Fibroblast of skin of scalp (primary cell): ENCODE data around the gene SYT9.

ENCODE experiments used
- DNase-seq: peaks from one replicate; pipeline ENCODE4 v3.0.0-alpha.2; 2013

Gene SYT9

DNA sequence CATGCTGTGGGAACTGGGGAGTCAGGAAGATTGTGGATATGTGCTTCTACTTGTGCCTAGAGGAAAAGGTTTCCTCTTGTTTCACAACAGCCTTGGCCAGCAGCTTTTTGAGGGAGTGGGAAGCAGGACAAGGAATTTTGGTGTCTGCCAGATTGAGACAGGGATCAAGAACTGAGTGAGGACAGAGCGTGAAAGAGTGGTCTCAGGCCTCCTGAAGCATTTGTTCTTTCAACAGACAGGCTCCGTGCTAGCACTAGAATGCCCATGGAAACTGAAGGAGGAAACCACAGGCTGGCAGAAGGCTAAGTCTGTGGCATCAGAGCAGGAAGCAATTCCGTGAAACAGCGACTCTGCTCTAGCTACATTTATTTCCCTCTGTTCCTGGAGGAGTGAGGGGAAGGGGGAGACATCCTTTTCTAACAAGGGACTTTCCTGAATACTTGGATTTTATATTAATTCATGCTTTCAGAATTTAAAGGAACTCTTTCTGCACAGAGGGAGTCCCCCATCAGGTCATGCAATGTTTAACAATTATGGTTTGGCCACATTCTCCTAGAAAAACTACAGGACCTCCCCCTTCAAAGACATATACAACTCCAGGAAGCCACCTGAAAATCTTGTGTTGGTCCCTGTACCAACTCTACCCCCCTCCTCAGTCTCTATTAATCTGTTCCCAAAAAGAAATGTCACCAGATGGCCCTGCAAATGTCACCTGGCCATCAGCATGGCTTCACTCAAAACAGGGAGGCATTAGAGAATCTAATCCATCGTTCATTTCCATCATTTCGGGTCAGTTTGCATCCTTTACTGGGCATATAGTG is 96.1 kb downstream of the SYT9 start:
- DNase-seq: no peak

DNA sequence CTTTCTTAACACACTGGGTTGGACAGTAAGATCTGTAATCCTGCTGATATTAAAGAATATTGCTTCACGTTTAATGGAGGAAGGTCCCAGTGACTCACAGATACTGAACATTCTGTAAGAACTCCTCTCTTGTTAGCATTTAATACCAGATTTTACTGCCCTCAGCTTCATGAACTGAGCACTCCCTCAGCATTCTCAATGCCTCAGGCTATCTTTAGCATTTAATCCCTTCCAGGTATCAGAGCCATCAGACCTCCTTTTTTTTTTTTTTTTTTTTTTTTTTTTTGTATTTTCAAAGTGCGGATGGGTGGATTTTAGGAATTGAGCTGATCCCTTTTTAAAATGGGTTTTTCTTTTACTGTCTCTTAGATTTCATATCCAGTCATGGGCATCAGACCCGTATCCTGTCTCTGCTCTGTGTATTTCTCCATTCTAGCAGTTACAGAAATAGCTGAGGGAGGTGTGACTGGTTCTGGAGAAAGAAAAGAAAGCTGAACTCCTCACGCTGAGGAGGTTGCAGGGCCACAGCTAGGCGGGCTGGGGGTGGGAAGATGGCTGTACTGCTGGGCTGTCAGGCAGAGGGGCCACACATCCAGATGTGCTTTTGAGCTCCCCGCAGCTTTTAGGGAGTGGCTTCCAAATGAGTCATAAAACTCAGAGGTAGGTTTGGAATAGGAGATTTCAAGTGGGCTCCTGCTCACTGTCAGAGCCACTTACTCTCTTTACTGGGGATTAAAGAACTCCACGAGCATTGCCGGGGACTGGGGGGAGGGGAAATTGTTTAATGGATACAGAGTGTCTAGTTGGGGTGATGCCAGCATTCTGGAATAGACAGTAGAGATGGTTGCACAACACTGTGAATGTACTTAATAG is 97.0 kb downstream of the SYT9 start:
- DNase-seq: peak; percentile 32

DNA sequence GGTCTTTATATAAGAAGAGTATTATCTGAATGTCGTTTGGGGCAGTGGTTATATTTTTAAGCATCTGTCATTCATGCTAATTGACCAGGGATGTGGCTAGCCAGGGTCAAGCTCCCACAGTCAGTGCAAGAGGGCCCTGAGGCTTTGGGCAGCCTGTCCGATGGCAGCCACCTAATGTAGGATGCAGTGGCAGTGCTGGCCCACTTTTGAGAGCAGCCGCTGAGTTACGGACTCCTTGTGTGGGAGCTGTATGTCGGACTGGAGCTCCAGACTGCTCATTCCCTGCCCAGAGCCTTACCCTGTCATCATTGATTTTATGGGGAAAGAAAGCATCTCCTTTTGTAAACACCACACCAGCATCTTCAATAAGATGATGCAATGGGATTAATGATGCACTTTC is 99.5 kb downstream of the SYT9 start:
- no peak for DNase-seq

DNA sequence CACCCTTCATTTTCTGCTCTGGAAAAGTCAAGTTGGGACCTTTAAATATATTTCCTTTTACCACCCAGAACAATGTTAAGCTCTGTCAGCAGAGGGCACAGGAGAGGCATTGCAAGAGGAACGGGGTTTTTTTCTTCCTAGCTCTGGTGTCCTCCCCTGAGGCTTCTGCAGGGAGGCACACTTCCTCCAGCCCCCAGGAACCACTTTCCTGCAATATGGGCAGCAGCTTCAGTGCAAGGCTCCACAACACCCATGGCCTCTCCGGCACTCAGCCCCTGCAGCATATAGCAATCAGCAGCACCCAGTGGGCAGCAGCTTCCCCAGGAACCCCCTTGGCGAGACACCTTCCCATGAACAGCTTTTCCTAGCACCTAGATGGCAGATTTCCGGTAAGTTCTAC is 101.4 kb downstream of the SYT9 start:
- DNase-seq: peak; percentile 25

DNA sequence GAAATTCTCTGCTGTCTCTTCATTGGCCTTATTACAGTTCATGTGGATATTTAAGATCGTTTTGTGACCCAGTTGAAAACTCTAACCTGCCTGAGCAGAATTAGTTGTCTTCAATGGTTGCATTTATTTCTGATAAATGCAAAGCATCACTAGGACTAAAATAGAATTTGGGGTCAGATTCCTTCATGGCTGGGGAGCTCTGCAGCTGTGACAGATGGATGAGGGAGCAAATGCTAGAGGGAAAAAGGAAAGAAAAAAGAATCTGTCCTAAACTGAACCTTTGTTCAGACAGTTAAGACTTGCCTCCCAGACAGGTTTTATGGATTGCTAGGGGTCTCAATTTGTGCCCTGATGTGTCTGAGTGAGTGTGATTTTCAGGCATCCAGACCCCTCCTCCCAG is 113.0 kb downstream of the SYT9 start:
- no peak for DNase-seq

DNA sequence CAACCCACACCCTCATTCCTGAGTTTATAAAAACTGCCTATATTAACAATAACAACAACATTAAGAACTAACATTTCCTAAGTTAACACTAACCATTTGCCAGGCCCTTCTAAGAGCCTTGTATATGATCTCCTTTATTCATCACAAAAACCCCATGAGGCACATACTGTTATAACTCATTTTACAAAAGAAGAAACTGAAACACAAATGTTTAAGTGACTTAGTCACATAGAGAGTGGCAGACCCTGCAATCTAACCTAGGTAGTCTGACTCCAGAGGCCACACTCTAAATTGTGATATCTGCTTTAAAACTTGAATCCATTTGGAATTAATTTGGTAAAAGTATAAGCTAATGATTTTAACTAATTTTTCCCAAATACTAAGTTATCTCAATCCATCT is 116.1 kb downstream of the SYT9 start:
- no peak for DNase-seq

DNA sequence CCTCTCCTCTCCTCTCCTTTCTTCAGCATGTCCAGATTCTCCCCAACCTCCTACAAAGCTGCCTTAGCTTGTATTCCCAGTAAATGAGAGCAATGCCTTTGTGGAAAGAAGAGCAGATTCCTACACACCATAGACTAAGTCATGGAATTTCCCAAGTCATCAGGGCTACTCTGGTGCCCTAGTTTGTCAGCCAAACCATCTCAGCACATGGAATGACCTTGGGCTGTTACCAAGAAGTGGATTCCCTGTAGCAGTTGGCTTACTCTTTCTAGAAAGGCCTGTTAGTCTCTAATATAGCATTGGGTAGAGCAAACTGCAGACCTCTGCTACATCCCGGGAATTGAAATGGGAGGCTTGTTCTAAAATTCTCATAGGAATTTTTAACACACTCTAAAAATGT is 124.7 kb downstream of the SYT9 start:
- no peak for DNase-seq

DNA sequence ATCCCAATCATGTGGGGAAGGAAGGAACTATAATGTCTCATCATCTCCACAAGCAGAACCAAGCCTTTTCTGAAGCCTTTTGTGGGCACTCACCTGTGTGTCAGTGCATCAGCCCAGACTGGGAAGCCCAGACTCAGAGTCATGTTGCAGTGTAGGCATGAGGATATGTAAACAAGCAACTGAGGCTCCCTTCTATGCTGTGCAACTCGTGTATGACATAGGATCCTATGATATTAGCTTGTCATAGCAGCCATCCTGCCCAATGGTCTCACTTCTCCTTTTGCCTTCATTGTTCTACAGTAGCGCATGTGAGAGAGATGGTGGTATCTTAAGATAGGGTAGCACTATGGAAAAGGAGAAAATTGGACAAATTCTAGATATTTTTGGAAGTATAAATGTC is 130.2 kb downstream of the SYT9 start:
- DNase-seq: no peak

DNA sequence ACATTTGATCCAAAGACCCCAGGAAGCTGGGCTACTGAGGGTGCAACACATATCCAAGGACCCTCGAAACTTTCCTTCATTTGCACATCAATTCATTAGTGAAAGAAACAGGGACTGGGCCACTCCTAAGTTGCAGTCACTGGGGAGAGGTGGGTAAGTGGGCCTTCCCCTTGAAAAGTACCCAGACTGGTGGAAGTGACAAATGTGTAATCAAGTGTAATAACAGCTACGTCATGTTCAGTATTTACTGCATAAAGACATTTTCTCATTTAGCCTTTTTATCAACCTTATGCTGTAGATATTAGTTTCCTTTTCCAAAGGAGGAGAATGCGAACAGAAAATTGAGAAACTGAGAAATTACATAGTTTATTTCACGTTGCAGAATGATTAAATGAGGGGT is 131.7 kb downstream of the SYT9 start:
- DNase-seq: no peak

DNA sequence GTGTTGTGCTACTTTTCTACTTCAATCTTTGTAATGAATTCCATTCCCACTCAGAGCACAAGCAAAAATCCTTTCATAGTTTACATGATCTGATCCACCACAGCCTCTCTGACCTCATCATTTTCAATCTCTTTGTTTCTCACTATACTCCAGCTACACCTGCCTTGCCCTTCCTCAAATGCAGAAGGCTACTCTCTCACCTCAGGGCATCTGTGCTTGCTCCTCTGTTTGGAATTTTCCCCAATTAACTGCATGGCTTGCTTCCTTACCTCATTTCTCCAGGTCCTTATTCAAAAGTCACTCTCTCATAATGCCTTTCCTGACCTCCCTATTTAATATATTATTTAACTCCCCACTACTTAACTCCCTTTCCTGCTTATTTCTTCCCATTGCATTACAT is 133.0 kb downstream of the SYT9 start:
- no peak for DNase-seq

DNA sequence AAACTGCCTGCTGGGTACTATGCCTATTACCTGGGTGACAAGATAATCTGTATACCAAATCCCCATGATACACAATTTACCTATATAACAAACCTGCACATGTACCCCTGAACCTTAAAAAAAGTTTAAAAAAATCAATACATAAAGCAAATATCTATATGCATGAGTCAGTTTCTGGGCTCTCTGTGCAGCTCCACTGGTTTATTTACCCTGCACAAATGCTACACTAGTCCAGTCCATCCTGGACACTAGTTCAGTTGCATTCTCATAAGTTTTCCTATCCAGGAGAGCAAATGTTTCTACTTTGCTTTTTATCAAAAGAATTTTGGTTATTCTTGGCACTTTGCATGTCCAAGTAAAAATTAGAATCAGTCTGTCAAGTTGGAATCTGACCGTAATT is 133.8 kb downstream of the SYT9 start:
- DNase-seq: no peak

DNA sequence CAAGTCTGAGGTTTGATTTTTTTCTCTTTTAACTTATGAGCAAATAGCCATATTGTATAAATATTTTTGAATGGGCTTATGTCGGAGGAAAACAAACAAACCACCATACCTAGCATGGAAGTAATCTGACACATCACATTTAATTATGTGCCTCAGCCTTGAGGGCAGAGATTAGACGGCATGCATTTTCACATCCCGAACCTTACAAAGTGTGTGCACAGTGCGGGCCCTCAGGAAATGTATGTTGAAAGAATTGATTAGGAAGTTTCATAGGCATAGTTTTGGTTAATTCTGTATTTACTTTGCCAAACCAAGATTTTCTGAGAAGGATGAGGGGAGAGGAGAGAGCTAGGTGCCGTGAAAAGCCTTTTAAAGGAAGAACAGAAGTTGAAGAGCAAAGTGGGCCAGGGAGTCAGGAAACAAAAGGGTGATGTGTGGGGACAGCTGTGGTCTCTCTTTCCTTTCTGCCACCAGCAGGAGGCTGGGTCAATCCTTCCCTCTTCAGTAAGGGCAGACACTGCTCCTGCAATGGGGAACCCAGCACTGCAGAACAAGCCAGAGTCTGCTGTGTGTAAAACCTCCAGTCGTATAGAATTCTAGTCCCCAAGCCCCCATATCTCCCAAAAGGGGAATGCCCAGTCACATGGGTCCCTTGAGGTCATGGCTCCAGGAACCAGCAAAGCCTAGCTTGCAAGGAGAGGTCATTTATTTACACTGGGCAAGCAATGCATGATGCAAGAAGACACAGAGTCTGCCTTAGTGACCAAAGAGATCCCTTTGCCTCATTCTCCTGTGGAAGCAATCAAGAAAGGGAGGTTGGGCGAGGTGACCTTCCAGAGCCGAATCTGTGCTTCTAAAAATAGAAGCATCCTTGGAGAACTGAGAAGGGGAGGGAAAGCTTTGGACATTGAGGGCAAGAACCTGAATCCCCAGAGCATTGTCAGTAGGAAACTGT is 162.5 kb downstream of the SYT9 start:
- no peak for DNase-seq

DNA sequence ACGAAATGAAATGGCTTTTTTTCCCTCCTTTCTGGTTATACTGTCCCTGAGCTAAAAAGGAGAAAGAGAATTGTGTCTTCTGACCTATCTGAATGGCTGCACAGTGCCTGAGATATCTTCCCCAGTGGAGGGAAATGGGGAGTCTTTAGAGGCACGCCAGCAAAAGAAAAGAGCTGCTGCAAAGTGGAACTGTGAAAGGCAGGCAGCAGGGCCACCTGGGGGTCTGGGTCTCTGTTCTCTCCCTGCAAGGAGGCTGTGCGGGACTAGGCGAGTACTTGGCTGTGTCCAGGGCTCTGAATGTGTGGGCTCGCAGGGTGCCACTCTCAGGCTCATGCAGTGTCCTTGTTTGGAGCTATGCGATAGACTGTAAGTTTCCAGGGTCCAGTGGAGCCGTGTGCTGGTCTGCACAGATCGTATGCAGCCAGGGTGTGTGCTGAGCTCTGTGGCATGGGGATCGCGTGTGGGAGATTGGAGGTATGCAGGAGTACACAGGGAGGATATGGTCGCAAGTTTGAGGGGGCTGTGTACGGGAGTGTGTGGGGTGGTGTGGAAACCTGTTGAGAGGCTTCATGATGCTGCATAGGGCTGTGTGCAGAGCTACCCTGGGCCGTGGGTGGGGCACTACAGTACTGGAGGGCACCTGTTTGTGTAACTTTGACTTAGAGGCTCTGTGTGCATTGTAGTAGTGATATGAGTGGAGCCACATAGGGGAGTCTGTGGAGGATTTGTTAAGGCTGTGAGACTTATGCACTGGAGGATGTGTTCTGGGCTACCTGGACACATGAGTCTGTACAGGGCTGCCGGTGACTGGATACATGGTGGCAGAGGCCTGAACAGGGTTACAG is 163.5 kb downstream of the SYT9 start:
- no peak for DNase-seq

DNA sequence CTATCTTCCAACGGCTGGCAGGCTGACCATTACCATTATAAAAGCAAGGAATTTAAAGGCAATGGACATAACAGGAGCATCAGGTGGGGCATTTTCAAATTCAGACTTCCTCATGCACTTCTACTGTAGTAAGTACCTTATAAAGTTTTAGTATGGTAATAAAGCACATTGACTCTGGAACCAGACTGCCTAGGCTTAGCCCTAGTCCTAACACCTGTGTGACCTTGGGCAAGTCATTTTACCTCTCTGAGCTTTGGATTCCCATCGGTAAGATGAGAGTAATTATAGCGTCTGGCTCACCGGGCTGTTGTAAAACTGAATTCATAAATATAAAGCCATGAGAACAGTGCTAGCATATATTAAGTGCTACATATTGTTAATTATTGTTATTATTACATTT is 164.4 kb downstream of the SYT9 start:
- DNase-seq: no peak

DNA sequence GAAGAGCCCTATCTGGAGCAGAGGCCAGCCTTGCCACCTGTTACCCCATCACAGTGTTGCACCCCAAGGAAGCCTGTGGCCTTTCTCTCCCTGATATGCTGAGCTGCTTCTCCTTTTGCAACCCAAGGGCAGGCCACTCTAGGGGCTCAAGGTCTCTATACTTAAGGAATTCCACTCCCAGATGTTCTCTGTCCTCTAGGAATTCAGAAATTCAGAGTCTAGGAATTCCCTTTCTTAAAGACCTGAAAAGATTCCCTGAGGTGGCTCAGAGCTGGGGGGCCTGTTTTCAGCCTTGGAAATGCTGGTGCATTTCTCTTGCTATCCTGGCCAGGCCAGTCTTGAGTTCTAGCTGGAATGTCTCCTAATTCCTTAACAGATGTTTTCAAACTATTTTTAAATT is 165.6 kb downstream of the SYT9 start:
- no peak for DNase-seq

DNA sequence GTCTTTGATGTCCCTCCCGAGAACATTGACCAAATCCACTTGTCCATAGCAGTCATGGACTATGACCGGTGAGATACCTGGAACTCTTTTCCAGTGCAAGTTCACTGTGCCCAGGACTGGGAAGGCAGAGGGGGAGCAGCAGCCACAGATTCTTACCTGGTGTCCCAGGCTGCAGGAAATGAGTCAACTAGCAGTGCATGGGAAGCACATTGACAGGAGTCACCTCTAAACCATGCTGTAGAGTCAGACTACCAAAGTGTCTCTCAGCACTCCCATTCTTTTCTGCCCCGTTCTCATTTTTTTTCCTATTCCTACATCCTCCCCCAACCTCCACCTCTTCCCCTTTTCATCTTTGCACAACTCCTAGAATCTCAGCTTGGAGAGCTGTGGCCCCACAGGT is 166.4 kb downstream of the SYT9 start:
- DNase-seq: no peak

DNA sequence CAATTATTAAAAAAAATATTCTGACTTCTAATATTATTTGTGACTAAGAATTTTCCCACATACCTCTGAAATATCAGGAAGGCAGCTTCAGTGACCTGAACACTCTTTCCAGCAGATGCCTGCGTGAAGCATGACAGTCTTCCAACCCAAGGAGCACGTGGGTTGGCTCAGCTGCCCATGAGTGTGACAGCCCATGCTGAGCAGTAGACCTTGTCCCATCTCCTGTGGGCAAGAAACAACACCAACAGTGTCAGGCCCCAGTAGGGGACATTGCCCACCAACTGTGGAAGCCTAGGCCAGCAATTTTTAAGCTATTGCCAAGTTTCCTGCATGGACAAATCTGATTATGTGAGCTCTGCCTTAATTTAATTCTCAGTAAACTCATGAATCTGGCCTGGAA is 167.2 kb downstream of the SYT9 start:
- DNase-seq: no peak

DNA sequence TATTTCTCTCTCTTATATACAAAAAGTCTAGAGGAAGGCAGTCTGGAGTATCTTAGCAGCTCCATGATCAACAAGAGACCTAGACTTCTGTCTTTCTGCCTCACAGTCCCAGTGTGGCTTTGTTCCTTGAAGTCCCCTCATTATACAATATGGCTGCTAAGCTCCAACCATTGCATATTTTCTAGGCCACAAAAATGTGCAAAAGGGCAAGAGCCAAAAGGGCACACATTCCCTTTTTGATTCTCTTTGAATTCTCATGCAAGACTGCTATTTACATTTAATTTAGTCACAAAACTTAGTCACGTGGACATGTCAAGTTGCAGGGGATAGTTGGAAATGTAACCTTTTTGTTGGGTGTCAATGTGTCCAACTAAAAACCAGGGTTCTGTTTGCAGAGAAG is 169.4 kb downstream of the SYT9 start:
- DNase-seq: peak; percentile 25

DNA sequence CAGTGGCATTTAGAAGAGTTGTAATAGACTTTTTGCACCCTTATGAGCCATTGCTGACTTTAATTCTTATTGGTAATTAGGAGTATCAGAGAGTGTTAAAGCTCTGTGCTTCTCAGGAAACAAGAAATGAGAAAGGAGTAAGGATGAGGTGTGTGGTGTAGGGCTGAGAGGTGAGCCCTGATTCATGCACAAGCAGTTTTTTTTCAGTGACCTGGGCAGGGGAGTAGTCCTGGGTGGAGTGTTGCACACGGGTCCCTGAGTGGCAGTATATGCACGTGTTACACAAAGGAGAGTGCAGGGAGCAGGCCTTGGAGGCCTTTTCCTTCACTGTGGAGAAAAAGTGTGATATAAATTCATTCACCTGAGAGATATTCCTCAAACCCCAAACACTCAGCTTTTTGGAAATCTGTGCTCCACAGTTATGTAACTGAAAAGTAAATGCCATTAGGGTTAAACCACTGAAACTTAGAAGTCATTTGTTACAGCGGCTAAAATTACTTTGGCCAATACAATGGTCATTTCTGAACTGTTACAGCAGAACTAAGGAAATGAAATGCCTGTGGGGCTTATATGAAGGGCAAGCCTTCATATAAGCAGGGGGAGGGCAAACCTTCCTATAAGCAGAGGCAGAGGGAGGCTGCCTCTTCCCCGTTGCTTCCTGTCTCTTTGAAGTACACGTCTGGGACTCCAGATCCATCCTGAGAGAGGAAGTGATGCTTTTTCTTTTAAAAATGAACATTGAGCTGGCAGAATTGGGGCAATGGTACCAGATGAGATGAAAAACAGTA is 171.0 kb downstream of the SYT9 start:
- no peak for DNase-seq

DNA sequence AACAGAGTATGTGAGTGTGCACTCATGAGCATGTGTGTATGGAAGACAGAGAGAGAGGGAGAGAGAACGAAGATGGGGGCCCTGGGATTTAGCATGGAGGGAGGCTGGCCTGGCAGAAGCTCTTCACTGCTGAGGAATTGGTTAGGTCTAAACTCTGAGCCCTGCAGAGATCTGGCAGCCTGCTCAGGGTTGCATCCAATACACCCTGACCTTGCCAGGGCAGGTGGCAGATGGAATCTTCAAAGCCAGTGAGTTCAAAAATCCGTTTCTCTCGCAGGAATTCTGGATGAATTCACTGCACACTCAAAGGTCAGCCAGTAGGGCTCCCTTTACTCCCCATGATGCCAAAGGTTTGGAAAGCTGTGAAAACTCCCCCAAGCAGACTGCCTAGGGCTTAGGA is 172.2 kb downstream of the SYT9 start:
- no peak for DNase-seq

DNA sequence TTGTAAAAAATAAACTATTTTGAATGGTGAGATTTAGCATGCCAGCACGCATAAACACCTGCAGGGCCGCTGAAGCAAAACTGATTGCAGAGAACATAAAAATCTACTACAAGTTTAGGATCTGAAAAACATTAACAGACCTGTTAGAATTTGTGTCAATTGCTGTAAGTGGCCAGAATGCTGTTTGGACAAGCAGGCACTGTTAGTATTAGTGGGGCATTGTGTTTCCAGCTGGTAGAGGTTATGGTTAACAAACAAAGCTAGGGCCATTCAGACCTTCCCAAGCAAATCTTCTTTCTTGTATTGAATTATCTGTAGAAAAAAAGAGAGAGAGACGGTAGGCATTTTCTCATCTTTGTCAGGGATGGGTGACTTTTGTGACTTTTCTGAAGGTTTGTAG is 176.0 kb downstream of the SYT9 start:
- DNase-seq: no peak
